GM21367 (cell line): ENCODE measurements around the gene ATXN7L2.
"Not testable (repeated sequence)": the region's sequence is repeated elsewhere in the genome, so short reads cannot be mapped to it uniquely, and the experiment has no call there.

ENCODE experiments used
- ATAC-seq: cut with Tn5 transposase; IDR thresholded peaks from one replicate; pipeline ENCODE4 v1.9.1; 2021; ENCODE audit not compliant: unreplicated experiment

Gene ATXN7L2, protein sequence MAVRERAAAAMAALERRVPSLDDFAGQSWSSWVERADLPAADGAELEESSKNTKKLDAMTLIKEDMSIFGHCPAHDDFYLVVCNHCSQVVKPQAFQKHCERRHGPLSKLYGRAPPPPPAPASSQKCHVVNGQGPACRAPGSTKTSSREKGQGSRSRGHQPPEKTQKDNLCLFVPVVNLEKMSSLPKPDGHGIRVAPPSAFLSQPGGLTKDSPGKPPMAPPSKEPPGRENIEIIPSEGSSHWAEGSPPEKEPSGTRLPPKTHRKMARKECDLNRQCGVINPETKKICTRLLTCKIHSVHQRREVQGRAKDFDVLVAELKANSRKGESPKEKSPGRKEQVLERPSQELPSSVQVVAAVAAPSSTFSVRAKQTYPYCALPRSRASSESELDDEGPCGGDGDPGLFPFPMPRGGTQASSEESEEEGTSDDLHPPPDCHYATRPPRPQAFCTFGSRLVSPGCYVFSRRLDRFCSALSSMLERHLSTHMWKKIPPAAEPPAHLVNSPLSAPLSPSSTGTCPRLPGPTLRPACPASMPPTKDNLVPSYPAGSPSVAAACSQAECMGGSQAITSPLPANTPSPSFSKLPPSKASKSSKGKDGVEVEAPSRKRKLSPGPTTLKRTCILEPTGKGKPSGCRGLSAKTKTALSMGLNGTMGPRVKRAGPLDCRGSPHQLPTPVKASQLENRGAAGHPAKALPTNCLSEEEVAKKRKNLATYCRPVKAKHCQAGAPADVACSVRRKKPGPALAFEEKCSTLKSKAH

DNA sequence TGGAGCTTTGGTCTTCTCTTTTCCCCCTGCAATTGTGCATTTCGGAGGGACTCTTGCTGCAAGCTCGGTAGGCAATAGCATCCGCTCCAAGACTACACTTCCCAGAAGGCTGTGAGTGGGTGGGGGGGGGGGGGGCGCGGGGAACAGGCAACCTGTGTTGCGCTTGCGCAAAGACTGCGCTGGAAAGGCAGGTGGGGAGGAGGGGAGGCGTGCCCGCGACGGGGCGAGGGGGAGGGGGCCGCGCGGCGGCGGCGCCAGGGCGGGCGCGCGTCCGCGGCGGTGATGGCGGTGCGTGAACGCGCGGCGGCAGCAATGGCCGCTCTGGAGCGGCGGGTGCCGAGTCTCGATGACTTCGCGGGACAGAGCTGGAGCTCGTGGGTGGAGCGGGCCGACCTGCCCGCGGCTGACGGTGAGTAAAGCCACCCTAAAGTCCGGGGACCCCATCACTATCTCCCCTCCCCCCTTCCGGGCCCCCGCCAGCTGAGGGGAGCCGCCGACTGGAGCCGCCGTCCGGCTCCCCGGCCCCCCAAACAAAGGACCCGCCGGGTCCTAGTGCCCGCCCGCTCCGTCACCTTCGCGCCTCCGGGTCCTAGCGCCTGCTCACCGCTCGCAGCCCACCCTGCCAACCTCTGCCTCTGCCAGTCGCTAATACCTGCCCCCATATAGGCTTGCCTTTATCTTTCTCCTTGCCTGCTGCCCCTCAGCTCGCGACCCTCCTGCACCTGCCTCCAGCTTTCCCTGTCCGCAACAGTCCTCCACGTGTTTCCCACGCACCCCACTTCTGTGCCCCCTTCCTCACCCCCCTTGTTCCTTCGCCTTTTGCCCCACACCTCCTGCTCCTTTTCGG lies at the start of gene ATXN7L2:
TSS of gene ATXN7L2 (plus strand) at position 234 of the 847 bp plus-strand sequence. CDS start at position 283, 49 bp downstream.
- peak; percentile 65 for ATAC-seq

DNA sequence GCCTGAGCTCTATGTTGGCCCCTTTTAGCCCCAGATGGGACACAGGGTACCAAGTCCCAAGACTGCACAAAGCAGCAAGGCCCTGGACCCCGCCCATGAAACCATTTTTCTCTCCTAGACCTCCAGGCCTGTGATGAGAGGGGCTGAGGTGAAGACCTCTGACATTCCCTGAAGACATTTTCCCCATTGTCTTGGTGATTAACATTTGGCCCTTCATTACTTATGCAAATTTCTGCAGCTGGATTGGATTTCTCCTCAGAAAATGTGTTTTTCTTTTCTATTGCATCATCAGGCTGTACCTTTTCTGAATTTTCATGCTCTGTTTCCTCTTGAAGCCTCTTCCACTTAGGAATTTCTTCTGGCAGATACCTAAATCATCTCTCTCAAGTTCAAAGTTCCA lies 49.2 kb upstream of the ATXN7L2 start:
- no peak for ATAC-seq

DNA sequence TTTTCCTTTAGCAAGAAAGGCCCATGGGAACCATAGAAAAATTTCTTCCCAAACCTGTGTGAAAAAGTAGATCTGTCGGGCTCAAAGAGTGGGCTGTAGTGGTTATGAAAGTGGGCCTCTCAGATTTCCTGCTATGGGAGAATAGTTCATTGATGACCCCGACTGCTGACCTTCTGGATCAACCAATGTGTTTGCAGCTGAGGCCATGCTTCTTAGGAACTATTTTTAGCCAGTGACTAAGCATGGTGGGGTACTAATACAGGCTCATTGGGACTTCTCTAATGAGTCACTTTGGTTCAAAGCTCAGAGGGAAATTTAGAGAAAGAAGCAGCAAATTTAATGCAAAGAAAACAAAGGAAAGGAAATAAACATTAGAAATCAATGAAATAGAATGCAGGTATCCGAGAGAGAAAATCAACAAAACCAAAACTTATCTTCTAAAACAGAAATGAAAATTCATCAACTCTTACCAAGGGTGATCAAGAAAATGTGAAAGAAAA lies 44.9 kb upstream of the ATXN7L2 start:
- no peak for ATAC-seq

DNA sequence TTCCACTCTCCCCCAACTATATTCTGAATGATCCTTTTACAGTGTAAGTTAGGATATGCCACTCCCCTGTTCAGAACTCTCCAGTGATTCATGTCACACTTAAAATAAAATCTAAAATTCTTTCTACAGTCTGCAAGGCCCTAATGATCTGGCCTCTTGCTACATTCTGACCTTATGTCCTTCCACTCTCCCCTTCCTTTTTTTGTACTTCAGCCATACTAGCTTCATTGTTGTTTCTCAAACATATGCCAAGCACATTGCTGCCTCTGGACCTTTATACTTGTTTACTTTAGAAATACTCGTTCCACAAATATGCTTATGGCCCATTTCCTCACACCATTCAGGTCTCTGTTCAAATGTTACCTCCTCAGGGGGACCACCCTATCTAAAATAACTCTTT lies 42.6 kb upstream of the ATXN7L2 start:
- no peak for ATAC-seq

DNA sequence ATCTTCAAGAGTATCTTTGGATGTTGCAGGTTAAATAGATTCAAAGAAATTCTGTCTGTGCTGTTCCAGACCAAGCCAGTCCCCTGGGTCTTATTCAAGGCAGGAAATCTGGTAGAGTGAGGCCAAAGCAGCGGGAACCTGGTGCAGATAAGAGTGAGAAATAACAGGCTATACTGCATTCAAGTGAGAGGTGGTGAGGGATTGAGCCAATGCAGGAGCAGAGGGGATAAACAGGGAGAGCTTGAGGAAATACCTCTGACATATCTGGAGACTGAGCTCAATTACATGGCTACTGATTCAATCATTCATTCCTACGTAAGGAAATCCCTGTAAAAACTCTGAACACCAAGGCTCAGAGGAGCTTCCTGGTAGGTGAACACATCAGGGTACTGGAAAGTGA lies 40.2 kb upstream of the ATXN7L2 start:
- no peak for ATAC-seq

DNA sequence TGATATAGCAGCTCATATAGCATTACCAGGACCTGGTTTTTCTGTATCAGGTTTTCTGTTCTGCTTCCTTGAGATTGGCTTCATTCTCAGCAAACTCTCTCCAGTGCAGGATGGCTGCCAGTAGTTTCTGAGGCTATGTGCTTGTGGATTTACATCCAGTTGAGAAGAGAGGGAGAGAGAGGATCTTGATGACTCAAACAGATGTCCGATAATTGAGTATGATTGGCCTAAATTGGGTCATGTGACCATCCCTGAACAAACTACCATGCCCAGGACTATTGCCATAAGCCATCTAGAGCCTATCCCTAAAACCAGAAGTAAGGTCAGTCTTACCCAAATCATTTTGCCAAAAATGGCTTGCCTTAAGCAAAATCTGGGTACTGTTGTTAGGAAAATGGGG lies 39.4 kb upstream of the ATXN7L2 start:
- ATAC-seq: no peak

DNA sequence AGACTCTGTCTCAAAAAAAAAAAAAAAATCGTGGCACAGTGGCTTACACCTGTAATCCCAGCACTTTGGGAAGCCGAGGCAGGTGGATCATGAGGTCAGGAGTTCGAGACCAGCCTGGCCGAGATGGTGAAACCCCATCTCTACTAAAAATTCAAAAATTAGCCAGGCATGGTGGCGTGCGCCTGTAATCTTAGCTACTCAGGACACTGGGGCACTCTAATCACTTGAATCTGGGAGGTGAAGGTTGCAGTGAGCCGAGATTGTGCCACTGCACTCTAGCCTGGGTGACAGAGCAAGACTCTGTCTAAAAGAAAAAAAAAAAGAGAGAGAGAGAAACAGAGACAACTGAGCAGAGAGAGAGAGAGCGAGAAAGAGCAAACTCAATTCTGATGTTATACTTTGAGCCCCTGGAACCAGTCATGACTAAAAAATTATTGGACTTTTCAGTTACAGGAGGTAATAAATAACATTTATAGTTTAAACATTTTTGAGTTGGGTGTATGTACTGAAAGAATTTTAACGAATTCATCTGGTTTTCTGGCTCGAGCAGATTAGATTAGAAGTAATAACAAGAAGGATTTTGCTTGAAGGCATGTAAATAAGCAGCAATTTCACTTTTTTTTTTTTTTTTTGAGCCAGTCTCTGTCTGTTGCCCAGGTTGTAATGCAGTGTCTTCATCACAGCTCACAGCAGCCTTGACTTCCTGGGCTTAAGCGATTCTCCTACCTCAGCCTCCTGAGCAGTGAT lies 37.6 kb upstream of the ATXN7L2 start:
- ATAC-seq: not testable (repeated sequence)

DNA sequence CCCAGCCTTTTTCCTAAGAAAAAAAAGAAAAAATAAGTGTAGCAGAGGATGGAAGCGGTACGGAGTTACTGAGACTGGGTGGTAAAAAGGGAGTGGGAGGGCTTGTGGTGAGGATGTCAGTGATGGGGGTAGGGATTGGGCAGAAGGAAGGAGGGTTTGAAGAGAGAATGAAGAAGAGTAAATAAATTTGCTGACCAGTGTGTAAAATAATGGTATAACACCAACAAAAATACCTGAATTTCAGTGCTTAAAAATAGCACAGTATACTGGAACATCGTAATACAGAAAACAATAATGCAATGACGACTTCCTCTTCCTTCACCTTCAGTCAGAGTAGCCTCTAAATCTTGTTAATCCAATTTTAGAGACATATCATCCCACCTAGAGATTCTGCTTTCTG lies 36.2 kb upstream of the ATXN7L2 start:
- no peak for ATAC-seq

DNA sequence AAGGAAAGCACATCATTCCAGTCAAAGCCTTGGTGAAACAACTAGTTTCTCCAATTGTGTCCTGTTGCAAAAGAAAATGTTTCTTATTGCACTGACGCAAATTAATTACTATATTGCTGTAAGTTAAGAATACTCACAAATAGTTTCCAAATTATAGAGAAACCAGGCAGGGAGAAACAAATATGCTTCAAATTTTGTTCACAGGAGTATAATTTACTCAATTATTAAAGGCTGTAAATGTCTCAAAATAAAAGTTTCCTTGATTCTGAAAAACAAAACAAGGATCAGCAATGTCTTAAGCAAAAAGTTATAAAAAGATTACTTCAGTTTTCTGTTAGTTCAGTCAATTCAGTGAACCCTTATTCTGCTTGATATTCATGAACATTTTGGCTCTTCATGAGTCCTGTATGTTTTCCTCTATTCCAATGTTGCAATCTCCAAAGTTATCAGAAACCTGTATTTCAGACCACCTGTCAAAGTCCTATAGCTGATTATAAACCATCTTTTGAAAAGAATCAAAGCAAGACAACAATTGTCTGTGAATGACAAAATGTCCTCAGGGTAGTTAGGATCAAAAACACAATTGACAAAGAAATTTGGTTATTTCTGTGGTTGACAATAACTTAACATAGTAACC lies 29.1 kb upstream of the ATXN7L2 start:
- ATAC-seq: no peak

DNA sequence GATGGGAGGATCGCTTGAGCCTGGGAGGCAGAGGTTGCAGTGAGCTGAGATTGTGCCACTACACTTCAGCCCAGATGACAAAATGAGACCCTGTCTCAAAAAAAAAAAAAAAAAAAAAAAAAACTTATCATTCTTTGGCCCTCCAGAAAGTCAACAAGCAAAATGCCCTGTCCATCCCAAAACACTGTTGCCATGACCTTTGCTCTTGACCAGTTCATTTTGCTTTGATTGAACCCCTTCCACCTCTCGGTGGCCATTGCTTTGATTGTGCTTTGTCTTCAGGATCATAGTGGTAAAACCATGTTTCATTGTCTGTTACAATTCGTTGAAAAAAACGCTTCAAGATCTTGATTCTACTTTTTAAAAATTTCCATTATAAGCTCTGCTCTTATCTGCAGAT lies 25.9 kb upstream of the ATXN7L2 start:
- ATAC-seq: no peak

DNA sequence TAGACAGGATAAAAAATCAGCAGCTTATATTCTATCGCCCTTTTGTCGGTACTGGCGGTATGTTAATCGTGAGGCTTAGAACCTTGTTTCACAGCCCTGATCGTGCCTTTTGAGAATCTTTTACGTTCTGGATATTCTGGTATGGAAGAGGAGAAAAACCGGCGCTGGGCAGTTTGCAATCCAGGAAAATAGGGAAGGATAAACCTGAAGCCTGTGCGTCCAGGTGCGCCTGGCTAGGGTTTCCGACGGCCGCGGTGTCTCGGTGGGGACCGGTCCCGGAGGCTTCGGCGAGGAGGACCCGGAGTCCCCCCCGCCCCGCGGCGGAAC lies 17.6 kb upstream of the ATXN7L2 start:
- ATAC-seq: no peak

DNA sequence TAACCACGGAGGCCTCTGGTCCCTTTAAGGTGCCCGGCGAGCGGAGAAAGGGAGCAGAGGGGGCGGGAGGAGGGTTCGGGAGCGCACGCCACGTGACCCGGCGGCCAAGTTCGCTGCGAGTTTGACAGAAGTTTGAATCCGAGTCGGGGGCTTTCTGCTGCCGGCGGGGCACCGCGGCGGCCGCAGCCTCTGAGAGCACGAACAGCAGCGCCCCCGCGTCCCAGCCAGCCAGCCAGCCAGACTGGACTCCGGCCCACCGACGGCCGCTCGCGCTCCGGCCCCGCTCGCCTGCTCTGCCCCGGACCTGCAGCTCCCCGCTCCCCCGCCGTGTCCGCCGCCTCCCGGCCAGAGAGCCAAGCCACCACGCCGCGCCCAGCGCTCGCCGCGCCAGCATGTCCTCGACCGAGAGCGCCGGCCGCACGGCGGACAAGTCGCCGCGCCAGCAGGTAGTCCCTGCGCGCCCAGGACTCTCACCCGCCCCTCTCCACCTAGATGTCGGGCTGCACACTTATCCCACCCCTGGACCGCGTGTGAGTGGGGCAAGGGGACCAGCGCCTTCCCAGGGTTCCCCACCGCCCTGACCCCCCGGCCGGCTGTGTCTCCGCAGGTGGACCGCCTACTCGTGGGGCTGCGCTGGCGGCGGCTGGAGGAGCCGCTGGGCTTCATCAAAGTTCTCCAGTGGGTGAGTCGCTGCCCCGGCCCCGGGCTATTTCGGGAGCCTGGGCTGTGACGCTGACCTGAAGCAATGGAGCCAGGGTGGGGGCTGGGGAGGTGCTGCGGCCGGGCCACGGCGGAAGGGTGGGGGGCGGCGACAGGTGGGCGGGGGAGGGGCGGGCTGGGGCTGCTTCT lies 17.0 kb upstream of the ATXN7L2 start, which contains the start of gene SYPL2:
TSS of gene SYPL2 (plus strand) at position 95 of the 849 bp plus-strand sequence. CDS start at position 393, 298 bp downstream.
- no peak for ATAC-seq

DNA sequence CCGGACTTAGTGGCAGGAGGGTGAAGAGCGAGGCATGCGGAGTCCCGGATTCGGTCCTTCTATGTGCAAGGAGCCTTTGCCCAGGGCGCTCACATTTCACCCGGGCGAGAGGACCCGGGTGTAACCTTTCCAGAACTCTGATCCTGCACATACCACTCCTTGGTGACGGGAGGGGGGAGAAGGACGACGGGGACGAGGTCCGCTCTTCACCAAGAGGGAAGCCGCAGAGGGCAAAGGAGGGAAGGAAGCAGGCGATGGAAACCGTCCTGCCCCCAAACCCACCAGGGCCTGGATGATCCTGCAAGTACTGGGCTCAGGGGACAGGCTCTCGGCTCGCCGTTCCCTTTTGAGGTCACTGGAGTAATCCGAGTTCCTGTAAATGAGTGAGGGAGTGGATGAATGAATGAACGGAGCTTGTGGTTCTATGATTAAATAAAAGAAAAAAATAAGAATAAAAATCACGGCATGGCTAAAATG lies 16.4 kb upstream of the ATXN7L2 start:
- no peak for ATAC-seq

DNA sequence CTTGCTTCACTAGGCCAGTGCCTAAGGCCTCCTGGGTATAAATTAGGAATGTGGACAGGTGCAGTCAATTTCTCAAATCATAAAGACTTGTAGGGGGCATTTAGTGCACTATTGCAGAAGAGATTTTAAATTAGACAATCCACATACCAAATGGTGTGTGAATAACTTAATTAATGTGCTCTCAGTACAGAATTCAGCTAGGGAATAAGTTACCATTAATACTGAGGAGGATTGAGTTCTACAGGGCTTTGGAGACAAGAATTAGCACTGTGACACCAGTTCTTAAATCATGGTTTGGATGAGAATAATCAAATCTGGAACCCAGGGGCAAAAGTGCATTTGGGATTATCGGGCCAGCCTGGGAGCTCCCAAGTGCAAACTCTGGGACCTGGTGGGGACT lies 15.6 kb upstream of the ATXN7L2 start:
- no peak for ATAC-seq

DNA sequence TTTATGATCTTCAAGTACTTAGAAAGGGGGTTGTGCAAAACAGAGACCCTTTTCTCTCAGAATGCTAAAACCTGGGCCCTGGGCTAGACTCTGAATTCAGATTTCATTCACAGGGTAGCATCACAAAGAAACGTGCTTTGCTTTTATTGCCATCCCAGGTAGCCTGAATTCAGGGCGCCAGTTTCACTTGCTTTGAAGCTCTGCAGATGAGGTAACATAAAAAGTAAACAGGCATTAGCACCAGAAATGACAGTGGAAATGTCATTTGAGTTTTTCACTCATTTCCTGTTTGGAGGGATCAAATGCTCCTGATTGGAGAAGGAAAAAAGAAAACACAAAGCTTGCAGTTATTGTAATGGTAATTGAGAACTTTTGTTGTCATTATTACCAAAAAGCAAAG lies 14.8 kb upstream of the ATXN7L2 start:
- ATAC-seq: no peak

DNA sequence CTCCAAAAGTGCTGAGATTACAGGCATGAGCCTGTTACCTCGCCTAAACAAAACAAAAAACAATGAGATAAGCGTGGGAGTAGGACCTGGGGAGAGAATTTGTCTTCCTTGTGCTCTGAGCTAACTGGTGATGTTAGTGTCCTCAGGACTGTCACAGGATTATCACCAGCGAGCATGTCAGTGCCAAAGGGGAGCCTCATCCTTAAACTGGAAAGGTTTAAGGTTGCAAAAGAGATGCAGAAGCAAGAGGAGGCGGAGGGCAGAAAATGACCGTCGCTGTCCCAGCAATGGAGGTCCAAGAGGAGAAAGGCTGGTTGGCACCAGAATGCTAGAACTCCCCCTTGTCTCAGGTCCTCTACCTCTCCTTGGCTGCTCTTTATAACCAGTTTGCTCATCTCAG lies 13.5 kb upstream of the ATXN7L2 start:
- ATAC-seq: no peak

DNA sequence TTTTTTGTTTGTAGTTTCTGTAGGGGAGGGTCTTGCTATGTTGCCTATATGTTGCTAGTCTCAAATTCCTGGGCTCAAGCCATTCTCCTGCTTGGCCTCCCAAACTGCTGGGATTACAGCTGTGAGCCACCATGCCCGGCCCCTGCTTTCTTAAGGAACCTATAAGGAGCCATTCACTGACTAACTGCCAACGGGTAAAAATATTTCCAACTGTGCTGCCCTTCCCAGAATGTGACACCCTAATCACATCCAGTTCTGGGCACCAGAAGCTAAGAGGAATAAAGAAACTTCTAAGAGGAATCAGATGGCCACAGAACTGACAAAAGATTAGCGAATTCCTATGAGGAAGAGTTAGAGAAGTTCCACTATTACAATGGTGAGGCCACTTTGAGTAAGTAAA lies 10.9 kb upstream of the ATXN7L2 start:
- ATAC-seq: no peak

DNA sequence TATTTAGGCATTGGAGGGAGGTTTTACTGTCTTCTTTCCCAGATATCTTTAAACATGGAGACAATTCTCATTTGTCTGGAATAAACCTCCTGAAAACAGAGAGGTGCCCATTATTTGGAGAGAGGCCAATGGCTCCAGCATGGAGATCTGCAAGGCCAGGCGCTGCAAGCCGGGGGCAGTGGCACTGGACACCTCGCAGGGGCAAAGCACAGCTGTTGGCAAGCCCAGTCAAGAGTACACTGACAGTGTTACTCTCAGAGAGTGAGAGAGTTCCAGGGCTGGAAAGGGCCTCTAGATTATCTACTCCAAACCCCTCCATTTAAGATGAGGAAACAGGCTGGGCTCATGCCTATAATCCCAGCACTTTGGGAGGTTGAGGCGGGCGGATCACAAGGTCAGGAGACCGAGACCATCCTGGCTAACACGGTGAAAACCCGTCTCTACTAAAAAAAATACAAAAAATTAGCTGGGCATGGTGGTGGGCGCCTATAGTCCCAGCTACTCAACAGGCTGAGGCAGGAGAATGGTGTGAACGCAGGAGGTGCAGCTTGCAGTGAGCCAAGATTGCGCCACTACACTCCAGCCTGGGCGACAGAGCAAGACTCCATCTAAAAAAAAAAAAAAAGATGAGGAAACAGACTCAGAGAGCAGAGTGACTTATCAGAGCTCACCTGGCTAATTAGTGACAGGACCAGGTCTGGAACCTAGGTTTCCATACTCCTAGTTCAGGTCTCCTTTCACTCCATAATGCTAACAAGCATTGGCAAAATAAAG lies 10.2 kb upstream of the ATXN7L2 start:
- ATAC-seq: not testable (repeated sequence)
